Body of pancreas (tissue), 4 donors: Measurements from ENCODE around the gene SLC37A2. TPM values are rescaled to one million over a fixed set of nuclear protein-coding genes. Genes with fewer than 3 reads are reported as not detected.

Source experiments
- ATAC-seq: fragments of 150-250 bp; one replicate; pipeline ENCODE4 v1.9.1; 2016
- DNase-seq, 4 donors: peaks; one replicate each; pipeline ENCODE4 v3.0.0-alpha.2; 2019
- H3K27ac ChIP-seq, 4 donors: fragments of 200-600 bp; sonication (generic); 1 replicate in 3 of 4; 2 replicates in 1 of 4; pipeline versions ENCODE4 v1.5.1 to v1.6.1; 2016 to 2019; ENCODE audit warnings: mild to moderate bottlenecking in 1 of 4, mixed read lengths in 1 of 4, moderate library complexity in 1 of 4
- H3K27me3 ChIP-seq, 2 donors: fragments of 200-600 bp; sonication (generic); one replicate each; pipeline ENCODE4 v1.6.0; 2016; ENCODE audit warnings: mild to moderate bottlenecking in 1 of 2
- H3K36me3 ChIP-seq, 2 donors: fragments of 200-600 bp; sonication (generic); replicated peaks in 1 of 2; 2 replicates each; pipeline ENCODE4 v1.5.1; 2016; ENCODE audit warnings: low read depth in 2 of 2; ENCODE audit not compliant: insufficient read depth in 1 of 2
- H3K4me1 ChIP-seq: fragments of 200-600 bp; sonication (generic); one replicate; pipeline ENCODE4 v1.6.0; 2016
- H3K4me3 ChIP-seq, 2 donors: fragments of 200-600 bp; sonication (generic); 1 replicate in 1 of 2; 2 replicates in 1 of 2; pipeline ENCODE4 v1.5.1; 2016 to 2019
- H3K9me3 ChIP-seq, 3 donors: fragments of 200-600 bp; sonication (generic); 1 replicate in 2 of 3; 2 replicates in 1 of 3; pipeline ENCODE4 v1.5.1; 2016
- POLR2A ChIP-seq, 3 donors: fragments of 450-650 bp; IDR thresholded peaks; one replicate each; pipeline ENCODE4 v1.6.1; 2016; ENCODE audit warnings: antibody characterized with exemption in 3 of 3, mild to moderate bottlenecking in 2 of 3
- WGBS, 2 donors: methylation state at CpG; one replicate each; pipeline ENCODE4 v1.1.5; 2017; 5-methylcytosine and 5-hydroxymethylcytosine counted together
- intact Hi-C: fragments of 100-400 bp; cut with DNase I; formaldehyde crosslinking; loops from one replicate; pipeline ENCODE4 v1.15.1; 2023
- total RNA-seq, 2 donors: library from RNA; depleted of rRNA; stranded (reverse); fragments of >200 nt; gene quantifications; one replicate each; pipeline ENCODE4 v1.1.0, GENCODE V29; 2016
- TF ChIP-seq, protein P1 (sequence below), 7 experiments: fragments of 450-650 bp in 4 of 7; fragments of 200-600 bp in 3 of 7; sonication (generic) in 3 of 7; IDR thresholded peaks; one replicate each; pipeline ENCODE4 v1.5.1; 2016 to 2019; ENCODE audit warnings: antibody characterized with exemption in 7 of 7

The SLC37A2 gene
- total RNA-seq, 2 donors from 2014 or later, result 2.0 to 4.2 TPM

DNA sequence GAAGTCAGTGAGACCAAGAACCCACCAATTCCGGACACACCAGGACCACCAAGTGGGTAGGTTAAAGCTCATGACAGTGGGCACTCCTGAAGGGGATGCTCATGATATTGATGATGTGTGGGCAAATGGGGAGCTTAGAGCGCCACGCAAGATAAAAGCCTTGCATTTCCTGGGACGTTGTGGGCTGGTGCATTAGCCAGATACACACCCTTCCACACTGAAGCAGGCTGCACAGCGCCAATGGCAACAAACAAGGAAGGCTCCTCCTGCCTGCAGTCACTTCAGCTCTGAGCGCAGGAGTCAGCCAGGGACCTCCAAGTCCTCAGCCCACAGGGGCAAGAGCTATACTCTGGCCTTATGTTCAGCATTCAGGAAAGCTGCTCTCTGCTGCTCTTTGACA, 27.7 kb downstream of the SLC37A2 start:
- intact Hi-C loops, result no loop called here
- TF ChIP-seq, protein P1, sequence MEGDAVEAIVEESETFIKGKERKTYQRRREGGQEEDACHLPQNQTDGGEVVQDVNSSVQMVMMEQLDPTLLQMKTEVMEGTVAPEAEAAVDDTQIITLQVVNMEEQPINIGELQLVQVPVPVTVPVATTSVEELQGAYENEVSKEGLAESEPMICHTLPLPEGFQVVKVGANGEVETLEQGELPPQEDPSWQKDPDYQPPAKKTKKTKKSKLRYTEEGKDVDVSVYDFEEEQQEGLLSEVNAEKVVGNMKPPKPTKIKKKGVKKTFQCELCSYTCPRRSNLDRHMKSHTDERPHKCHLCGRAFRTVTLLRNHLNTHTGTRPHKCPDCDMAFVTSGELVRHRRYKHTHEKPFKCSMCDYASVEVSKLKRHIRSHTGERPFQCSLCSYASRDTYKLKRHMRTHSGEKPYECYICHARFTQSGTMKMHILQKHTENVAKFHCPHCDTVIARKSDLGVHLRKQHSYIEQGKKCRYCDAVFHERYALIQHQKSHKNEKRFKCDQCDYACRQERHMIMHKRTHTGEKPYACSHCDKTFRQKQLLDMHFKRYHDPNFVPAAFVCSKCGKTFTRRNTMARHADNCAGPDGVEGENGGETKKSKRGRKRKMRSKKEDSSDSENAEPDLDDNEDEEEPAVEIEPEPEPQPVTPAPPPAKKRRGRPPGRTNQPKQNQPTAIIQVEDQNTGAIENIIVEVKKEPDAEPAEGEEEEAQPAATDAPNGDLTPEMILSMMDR (IDR thresholded peaks at IDR 0.05), result no peak
- TF ChIP-seq POLR2A (IDR thresholded peaks at IDR 0.05), result no peak
- no peak for ATAC-seq
- H3K4me1 ChIP-seq, result no peaks in the 10 kb centered on the region
- H3K4me3 ChIP-seq, result no peak overlapping the region
- H3K36me3 ChIP-seq, result no peaks in the 10 kb centered on the region
- no peaks in the 10 kb centered on the region for H3K9me3 ChIP-seq
- DNase-seq, result no peak
- no peak overlapping the region for H3K27ac ChIP-seq
- no peaks in the 10 kb centered on the region for H3K27me3 ChIP-seq
- 89 to 90% methylated on average over 4 to 6 of the region's 6 CpGs for WGBS, 2 donors

DNA sequence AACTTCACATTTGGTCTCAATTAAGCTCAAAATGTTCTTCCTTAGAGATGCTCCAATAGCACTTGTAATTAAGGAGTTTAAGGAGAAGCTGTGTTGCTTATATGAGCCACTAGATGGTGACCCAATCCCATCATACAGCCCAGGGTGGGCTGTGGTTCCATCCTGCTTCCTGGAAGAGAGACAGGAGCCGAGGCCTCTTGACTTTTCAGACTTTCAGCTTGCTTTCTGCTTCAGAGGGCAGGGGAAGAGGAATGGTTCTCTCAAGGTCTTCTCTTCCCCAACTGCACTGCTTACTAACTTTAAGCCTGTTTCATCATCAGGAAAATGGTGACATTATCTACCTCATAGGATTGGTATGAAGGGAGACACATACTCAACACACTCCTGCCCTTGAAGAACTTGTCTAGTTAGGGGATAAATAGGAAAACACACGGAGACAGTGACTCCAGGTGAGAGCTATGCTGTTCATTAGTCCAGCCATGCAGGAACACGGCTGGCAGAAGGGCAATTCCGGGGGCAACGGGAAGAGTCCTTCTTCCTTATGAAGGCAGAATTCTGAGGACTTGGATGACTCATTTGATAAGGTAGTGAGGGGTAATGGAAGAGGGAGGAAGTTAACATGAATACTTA, 28.3 kb downstream of the SLC37A2 start:
- no peak overlapping the region for H3K4me3 ChIP-seq
- no peaks in the 10 kb centered on the region for H3K9me3 ChIP-seq
- peak; percentile 68 for ATAC-seq
- TF ChIP-seq POLR2A (IDR thresholded peaks at IDR 0.05), result no peak
- TF ChIP-seq, protein P1 (IDR thresholded peaks at IDR 0.05), result peak; percentile 15 to 65 (median 48)
- H3K27ac ChIP-seq, result no peak overlapping the region
- H3K27me3 ChIP-seq, result no peaks in the 10 kb centered on the region
- DNase-seq, result peak in 2 of 4 donors; percentile 24 to 34
- 56% methylated on average over 5 of the region's 5 CpGs for WGBS, 2 donors
- intact Hi-C loops, result no loop called here
- no peaks in the 10 kb centered on the region for H3K4me1 ChIP-seq
- no peaks in the 10 kb centered on the region for H3K36me3 ChIP-seq

DNA sequence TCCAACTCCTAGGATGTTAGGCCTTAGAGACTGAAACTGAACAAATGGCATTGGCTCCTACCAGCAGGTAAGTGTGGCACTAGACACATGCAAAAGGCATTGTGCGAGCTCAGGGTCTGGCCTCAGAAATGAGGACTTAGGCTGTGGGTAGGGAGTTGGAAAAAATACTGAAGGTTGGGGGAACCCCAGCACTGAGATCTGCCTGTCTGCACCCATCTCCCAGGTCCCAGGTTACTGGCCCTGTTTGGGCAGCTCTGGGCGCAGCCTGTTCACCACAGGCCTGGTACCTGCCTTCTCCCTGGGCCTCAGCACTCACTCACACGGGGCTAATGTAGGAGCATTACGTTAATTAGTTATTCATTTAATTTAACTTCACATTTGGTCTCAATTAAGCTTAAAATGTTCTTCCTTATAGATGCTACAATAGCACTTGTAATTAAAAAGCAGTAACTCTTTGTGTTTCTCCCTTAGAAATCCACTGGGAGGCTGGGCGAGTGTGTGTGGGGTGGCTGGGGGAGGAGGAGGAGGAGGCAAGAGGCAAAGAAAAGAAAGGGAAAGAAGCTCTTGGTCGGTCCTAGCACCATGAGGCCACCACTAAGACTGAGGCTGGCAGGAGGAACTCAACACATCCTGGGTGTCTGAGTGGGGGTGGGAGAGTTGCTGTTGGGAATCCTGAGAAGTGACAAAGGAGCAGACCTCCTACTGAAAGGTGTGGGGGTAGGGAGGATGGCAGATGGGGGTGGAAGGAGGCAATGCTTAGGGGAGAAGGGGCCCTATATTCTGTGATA, 29.0 kb downstream of the SLC37A2 start:
- 78 to 83% methylated on average over 6 of the region's 6 CpGs for WGBS, 2 donors
- H3K4me1 ChIP-seq, result no peaks in the 10 kb centered on the region
- DNase-seq (no peak), ATAC-seq (no peak)
- H3K9me3 ChIP-seq, result no peaks in the 10 kb centered on the region
- H3K4me3 ChIP-seq, result no peak overlapping the region
- intact Hi-C loops, result no loop called here
- no peaks in the 10 kb centered on the region for H3K27me3 ChIP-seq
- no peak overlapping the region for H3K27ac ChIP-seq
- no peaks in the 10 kb centered on the region for H3K36me3 ChIP-seq
- TF ChIP-seq, protein P1 (IDR thresholded peaks at IDR 0.05), result no peak
- TF ChIP-seq POLR2A (IDR thresholded peaks at IDR 0.05), result no peak

DNA sequence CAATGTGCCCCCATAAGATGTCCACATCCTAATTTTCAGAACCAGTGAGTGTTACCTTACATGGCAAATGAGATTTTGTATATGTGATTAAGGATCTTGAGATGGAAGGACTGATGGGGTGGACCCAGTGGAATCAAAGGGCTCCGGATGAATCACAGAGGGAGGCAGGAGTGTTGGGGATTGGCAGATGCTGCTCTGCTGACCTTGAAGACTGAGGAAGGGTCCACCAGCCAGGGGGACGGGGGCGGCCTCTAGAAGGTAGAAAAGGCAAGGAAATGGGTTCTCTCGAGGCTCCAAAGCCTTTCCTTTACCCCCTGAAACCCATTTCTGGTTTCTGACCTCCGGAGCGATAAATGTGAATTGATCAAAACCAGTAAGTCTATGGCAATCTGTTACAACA, 29.6 kb downstream of the SLC37A2 start:
- intact Hi-C loops, result no loop called here
- Histone ChIP-seq H3K9me3 (no peaks in the 10 kb centered on the region), H3K36me3 (no peaks in the 10 kb centered on the region), H3K4me3 (no peak overlapping the region), H3K27me3 (no peaks in the 10 kb centered on the region), H3K4me1 (no peaks in the 10 kb centered on the region), H3K27ac (no peak overlapping the region)
- no peak for DNase-seq
- ATAC-seq, result no peak
- no peak for TF ChIP-seq POLR2A (IDR thresholded peaks at IDR 0.05)
- WGBS, 2 donors, result 85 to 88% methylated on average over 6 of the region's 6 CpGs

DNA sequence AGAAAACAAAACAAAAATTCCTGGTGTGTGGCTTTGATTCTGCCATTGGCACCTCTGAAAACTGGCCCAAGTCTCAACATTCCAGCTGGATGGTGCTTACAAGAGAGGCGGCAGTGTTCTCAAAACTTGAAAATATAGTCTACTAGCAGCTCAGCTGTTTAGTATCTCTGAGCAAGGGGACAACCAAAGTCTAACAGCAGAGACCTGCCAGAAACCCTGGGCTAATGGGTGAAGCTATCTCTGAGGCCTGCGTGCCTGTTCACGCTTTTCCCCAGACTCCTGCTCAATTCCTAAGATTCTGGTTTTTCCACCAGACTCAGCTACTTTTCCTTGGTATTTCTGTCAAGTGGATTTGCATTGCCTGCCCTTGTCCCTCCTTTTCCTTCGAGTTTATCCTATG, 30.4 kb downstream of the SLC37A2 start:
- no peaks in the 10 kb centered on the region for H3K9me3 ChIP-seq
- H3K4me1 ChIP-seq, result no peaks in the 10 kb centered on the region
- 88% methylated on average over 4 of the region's 4 CpGs for whole genome bisulfite sequencing, 2 donors
- no peak overlapping the region for H3K27ac ChIP-seq
- H3K4me3 ChIP-seq, result no peak overlapping the region
- TF ChIP-seq POLR2A (IDR thresholded peaks at IDR 0.05), result no peak
- TF ChIP-seq, protein P1 (IDR thresholded peaks at IDR 0.05), result no peak
- intact Hi-C loops, result no loop called here
- no peaks in the 10 kb centered on the region for H3K36me3 ChIP-seq
- no peak for DNase-seq
- H3K27me3 ChIP-seq, result no peaks in the 10 kb centered on the region
- no peak for ATAC-seq
